HG02981 (cell line): ENCODE measurements around the gene FOXD1.

Experiments
- ATAC-seq: cut with Tn5 transposase; IDR thresholded peaks from one replicate; pipeline ENCODE4 v1.9.1; 2021; ENCODE audit warnings: mild to moderate bottlenecking, moderate library complexity; ENCODE audit not compliant: unreplicated experiment

FOXD1 gene

DNA sequence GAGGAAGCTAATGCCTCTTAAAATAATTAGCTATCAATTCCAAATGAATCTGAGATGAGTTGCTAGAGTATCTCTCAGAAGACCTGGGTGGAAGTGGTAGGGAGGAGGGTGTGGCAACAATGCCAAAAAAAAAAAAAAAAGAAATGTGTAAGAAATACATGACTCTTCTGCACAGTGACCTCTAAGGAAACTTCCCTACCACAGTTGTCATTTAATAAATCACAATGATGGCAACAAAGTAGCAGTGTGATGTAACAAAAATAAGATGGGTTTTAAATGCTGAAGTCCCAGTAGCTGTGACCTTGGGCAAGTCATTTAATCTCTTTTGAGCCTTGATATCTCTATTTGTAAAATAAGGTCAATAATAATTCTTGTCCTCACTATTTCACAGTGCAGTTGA lies 7.2 kb downstream of the FOXD1 start:
- no peak for ATAC-seq

DNA sequence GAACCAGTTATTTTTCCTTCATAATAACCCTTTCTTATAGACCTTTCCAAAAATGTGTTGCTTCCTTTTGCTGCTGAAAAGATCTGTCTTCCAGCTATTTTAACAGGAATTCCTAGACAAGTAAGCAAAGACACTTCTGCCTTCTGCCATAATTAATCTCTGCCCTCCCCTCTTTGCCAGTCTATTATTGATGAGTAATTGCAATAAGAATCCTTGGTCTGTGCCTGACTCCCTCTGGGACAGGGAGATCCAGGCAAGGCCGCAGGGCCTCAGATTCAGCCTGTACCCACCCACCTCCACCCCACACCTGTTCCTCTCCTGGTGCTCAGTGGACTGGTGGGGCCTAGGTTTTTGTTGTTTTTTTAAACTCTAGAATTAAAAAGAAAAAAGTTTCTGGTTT lies 8.3 kb downstream of the FOXD1 start:
- no peak for ATAC-seq

DNA sequence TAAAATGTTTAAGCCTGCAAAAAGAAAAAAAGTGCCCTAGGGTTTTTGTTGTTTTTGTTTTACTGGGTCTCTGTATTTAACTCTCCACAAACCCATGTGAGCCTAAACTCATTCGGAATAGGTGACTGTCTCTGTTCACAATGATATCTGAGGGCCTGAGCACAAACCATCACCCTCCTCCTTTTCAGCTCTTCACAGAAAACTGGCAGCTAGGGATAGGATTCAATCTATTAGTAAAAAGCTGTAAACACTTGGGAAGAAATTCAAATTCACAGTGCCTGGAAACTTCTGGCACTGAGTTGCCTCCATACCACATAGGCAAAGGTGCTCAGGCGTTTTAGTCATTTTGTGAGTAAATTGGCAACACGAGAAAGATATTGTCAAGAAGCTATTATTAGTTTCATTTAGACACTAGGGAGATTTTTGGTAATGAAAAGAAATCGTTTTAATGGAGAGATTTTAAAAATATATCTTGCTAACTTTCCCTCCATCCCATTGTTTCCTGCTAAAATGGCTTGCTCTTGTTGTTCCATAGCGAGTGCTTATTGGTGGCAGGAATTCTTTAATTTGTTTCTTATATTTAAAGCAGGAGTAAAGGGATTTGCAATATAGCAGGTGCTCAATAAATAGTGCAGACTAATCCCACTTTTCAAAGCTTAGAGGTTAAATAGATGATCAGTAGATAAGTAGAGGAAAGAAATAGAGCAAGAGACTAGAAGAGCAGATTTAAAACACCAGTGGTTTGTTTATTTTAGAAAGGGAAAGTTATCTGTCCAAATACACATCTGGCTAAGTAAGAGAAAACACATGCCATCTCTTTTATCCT lies 9.7 kb downstream of the FOXD1 start:
- no peak for ATAC-seq

DNA sequence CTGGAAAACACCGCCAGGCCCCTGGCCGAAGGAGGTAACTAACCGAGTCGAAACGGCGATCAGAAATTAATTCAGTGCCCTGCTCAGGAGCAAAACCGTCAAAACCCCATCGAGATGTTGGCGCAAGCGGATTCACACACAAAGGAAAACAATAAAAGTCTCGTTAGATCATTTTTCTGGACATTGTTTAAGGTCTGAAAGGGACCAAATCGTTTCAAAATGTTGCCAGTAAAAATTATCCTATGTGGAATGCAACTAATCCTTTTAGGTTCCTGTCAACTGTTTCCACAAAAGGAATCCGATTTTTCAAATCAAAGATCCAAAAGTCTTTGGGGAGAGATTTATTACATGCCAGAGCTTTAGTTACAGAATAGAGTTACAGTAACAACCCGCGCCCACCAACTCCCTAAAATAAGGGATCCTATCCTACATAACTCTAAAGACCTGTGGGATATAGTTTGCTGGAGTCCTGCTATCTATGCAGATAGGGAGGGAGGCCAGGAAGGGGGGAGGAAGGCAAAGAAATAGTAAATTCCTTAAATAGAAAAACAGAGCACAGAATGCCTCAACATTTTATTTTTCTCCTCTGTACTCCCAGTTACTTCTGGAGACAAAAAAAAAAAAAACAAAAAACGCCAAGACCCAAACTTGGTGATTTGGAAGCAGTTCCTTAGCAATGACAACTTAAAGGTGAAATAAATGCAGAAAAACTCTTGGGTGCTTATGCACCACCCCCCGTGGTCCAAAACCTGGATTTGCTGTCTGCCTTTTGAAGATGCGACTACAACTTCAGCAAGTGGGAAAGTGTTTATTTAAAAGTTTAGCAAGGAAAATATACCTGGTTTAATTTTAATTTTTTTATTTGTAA lies 10.6 kb downstream of the FOXD1 start:
- no peak for ATAC-seq

GRCh38 chr5:73437101-73437776 lies 11.3 kb downstream of the FOXD1 start:
- ATAC-seq: no peak

GRCh38 chr5:73436535-73437100 lies 12.0 kb downstream of the FOXD1 start:
- no peak for ATAC-seq

DNA sequence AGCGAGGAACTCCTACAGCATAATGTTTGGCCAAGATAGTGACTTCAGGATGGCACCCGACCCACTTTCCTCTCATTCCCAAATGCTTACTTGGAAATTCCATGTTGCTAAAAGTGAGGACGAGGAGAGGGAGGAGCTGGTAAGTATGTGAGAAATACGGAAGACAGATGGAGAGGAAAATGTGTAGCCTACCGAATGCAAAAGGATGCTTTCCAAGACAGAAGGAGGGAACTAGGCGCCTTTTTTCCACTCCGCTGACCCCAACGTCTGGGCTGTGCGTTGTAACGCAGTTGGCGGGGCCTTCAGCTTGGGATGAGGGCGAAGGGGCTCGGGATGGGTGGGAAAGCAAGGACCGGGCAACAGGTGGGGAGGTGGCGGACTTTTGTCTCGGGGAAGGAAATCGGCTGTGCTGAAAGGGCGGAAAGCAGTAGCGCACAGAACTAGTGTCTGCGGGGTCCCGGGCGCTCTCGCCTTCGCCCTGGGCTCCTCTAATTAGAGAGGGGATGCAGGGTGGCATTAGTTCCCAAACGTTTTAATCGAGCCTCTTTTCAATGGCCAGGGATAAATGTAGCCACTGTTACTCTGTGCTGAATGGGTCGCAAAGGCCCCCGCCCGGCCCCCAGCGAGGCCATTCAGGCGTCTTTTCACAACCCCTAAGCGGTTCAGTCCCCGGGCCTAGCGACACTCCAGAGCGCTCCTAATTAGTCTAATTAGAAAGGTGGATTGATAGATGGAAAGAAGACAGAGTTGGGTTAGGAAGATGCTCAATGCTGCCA lies 12.6 kb downstream of the FOXD1 start:
- no peak for ATAC-seq

GRCh38 chr5:73434907-73435306 lies 13.7 kb downstream of the FOXD1 start:
- ATAC-seq: no peak

DNA sequence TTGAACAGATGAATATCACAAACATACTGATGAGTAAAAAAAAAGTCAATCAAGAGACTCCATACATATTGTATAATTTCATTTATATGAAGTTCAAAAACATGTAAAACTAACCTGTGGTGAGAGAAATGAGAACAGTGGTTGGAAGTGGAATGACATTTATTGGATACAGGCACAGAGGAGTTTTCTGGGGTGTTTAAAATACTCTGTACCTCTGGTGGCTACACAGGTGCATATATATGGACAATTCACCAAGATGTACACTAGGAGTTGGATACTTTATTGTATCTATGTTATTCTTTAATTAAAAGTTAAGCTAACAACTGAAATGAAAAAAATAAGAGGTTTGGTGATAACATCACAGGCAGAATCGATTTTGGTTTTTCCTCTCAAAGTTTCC lies 14.1 kb downstream of the FOXD1 start:
- ATAC-seq: no peak

DNA sequence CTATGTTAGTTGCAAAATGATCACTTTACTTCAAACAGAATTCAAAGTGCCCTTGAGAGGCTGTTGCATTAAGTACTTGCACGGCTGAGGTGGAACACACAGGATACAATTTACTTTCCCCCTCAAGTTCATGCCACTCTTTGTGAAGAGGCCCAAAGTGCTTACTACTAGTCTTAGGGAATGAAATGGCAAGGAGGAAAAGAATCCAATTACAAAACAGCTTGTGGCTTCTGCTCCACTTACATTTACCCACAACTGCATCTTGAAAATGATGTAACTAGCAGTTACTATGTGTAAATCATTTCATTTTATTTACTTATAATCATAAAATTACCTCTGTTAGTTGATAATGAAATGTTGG lies 14.6 kb downstream of the FOXD1 start:
- ATAC-seq: no peak

DNA sequence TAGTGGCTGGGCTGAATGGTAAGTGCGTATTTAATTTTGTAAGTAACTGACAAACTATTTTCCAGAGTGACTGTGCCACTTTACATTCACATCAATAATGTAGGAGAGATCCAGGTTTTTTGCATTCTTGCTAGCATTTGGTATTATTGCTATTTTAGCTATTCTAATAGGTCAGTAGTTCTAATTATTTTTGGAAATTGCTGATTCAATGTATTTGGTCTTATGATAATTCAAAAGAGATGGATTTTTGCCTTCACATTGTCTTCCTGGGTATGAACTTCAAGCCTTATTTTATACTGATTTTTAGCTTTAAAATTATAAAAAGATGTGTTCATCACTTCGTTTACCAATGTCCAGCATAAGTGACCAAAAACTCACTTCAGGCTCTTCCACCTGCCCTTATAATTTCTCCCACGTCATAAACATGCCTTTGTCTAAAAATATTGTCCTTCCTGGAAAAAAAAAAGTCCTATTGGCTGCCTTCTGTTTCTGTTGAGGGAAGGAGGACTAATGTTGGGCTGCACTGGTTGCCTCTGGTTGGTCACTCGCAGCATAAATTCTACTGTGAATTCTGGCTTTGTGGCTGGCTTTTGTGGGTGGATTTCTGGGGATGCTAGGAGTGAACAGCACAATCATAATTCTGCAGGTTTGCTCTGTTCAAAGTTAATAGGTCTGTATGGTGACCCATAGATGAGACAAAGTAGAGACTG lies 15.2 kb downstream of the FOXD1 start:
- ATAC-seq: no peak

DNA sequence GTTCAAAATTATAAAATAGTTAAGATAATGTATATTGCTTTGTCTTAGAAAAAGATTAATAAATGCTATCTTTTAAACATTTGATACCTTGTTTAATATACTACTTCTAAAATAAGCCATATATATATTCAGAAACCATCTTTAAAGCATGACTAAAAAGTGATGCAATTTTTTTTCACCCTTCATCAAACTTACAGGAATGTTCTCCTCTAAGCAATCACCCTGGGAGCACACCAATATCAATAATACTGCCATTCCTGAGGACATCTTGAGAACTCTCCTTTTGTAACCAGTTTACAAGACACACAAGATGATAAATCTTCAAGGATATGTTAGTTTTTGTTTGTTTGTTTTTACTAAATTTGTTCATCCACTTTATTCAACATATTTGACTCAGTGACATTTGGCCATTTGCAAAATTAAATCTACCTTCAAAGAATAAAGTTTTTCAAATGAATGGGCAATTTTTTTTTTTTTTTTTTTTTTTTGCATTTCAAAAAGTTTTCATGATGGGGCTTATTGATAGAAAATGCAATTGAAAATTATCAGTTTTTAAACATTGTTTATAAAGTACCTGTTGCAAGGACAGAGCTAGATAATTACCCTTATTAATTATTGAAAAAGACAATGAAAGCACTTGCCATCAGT lies 17.2 kb downstream of the FOXD1 start:
- ATAC-seq: no peak

DNA sequence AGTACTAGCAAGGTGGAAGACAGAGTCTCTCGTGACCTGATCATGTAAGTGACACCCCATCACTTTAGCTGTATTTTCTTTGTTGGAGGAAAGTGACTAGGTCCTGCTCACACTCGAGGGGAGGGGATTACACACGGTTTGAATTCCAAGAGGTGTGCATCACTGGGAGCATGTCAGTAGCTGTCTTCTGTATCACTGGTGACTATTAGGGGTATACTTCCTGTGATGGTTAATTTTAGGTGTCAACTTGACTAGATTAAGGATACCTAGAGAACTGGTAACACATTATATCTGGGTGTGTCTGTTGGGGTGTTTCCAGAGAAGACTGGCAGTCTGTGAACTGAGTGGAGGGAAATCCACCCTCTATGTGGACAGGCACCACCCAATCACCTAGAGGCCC lies 22.5 kb downstream of the FOXD1 start:
- no peak for ATAC-seq

DNA sequence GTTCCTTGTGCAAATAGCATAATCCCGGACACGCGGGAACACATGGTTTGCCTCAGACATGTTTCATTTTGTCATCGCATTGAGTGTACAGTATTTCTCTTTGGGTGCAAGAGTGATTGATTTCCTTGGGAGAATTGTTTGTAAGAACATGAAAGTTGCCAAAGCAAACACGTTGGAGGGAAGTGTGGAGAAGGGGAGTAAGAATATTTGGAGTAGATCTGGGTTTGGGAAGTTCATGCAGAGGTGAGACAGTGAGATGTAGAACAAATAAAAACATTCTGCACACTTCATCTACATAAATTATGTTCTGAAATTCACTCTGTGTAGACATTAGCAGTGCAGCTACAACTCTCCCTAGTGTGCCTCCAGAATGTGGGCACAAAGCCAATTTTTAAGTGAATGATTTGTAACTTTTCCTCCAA lies 24.0 kb downstream of the FOXD1 start:
- ATAC-seq: no peak

- no peak for ATAC-seq
Observed at GRCh38 chr5:73422164-73422563, 26.4 kb downstream of the FOXD1 start.

- no peak for ATAC-seq
Observed at GRCh38 chr5:73420666-73421065, 27.9 kb downstream of the FOXD1 start.

DNA sequence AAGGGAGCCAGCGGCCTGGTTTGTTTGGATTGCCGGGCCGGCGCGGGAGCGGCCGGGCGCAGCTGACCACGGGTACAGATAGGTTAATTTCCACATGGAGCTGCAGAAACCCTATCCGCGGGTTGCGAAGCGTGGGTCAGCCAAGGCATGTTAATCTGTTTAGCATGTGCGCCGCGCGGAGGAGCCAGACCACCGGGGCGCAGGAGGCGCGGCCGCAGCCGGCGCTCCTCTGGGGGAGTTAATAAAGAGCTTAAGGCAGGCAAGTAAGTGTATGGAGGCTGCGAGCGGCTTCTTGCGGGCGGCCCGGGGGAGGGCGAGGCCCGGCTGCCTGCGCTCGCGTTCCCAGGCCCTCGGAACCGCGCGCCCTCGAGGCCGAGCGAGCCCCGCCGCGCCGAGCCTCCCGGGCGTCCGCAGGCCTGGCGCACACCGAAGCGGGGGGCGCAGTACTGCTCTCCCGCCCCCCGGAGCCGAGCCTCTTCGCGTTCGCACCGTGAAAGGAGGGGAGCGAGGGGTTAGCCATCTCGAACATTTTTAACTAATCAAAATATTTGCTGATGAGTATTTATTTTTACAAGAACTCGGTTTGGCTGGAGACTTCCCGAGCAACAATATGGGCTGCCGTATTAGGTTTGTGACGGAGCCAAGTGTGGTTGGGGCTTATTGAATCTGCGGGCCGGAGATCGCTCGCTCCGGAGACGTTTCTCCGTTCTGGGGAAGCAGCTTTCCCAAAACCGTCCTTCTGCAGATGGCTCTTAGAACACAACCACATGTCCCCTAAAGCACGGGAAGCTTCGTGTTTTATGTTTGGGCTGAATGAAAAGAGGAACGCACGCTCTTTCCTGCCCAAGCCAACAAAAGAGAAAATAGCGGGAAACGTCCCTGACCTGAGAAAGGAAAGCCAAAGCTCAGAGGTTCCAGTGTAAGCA lies 28.8 kb downstream of the FOXD1 start:
- ATAC-seq: no peak

GRCh38 chr5:73419117-73419464 lies 29.5 kb downstream of the FOXD1 start:
- ATAC-seq: no peak
